UCSD-AML1 (cell line): ENCODE results near the gene MDN1.
"Not testable (repeated sequence)": the region's sequence is repeated elsewhere in the genome, so short reads cannot be mapped to it uniquely, and the experiment has no call there.

Experiments
- DNase-seq: peaks from one replicate; lab custom pipeline; 2025; ENCODE audit not compliant: unreplicated experiment; lab: John Stamatoyannopoulos, UW

The MDN1 gene

DNA sequence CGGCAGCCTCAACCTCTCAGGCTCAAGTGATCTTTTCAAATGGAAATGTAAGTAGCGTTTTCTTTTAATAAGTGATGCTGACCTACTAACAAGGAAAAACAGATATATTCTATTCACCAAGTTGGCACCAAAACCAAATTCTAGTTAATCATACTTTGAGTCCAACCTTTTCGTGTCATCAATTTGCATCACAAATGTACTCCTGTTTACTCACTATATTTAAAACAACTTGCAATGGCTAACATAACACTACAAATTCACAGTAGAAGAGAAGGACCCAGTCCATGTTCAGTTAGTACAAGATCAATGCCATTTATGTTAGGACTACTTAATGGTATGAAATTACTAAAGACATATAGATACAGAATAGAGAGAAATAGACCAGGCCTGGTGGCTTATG is 50.0 kb downstream of the MDN1 start:
- no peak for DNase-seq

DNA sequence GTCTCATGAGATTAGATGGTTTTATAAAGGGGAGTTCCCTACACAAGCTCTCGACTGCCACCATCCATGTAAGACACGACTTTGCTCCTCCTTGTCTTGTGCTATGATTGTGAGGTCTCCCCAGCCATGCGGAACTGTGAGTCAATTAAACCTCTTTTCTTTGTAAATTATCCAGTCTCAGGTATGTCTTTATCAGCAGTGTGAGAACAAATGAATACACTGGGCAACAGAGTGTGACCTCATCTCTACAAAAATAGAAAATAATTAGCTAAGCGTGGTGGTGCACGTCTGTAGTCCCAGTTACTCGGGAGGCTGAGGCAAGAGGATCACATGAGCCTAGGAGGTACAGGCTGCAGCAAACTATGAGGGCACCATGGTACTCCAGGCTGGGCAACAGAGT is 51.3 kb downstream of the MDN1 start:
- no peak for DNase-seq

DNA sequence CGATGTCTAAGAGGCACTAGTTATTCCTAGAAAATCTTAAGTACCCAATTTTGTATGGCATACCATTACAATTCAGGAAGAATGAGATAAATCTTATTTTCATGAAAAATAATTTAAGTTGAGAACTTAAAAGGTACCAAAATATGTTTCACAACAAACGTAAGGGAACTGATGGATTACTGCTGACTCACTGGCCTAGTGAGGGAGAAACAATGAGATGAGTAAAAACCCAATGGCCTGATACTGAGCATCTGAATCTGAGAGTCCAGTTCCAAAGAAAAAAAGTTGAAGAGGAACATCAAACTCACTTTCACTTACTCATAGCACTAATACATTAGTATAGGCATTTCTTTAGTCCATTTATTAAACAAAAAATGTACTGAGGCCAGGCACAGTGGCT is 56.0 kb downstream of the MDN1 start:
- DNase-seq = no peak

DNA sequence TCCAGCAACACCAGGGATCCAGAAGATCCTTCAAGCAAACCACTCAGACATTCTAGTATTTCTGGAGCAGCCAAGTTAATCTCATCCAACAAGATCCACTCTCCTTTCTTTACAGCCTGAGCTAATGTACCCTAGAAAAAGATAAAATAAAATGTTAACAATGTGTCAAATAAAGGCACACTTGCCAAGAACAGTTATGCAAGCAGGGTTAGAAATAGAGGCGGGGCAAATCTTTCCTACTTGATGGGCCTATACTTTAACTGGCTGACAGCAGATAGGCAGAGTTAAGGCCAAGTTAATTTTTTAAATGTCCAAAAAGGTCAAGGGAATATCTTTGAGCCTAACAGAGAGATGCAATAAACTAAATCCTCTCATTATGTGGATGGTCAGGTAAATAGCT is 60.8 kb downstream of the MDN1 start:
- no peak for DNase-seq

DNA sequence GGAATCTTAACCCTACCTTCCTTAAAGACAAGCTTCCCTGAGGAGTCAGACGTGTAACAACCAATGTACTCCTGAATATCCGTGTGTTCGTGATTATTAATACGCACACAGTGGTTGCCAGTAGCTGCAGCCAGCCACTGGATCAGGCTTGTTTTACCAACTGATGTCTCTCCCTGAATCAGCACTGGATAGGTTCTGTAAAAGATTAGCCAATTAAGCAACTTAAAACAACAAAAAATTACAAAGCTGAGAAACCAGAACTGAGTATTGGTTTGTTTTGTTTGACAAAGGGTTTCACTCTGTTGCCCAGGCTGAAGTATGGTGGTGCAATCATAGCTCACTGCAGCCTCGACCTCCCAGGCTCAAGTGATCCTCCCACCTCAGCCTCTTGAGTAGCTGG is 69.3 kb downstream of the MDN1 start:
- no peak for DNase-seq

DNA sequence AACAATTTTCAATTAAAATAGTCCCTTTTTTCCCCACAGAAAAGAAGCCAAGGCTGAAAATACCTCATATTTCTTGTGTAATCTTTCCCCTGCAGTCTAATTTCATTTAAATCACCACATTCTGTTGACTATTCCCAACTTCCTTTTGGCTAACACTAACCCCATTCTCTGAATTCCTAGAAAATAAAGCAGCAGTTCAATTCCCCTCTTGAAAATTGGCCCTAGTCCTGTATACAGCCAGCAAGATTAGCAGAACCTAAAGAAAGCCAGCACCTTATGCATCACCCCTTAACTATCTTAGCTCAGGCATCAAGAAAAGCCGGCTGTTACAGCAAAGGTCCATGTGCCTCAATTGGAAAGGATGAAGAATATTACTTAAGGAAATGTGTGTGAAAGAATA is 69.7 kb downstream of the MDN1 start:
- no peak for DNase-seq

DNA sequence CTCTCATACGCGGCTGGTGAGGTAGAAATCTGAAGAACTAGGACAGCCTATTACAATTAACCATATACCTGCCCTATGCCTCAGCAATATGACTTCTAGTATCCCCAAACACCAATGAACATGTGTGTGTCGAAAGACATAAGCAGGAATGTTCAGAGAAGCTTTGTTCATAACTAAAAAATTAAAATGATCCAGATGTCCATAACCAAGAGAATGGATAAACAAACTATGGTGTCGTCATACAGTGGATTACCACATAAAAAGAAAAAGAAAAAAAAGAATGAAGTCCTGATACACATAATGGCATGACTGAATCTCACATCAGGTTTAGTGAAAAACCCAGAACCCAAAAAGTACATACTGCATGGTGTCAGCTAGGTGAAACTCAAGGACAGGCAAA is 73.9 kb downstream of the MDN1 start:
- no peak for DNase-seq

DNA sequence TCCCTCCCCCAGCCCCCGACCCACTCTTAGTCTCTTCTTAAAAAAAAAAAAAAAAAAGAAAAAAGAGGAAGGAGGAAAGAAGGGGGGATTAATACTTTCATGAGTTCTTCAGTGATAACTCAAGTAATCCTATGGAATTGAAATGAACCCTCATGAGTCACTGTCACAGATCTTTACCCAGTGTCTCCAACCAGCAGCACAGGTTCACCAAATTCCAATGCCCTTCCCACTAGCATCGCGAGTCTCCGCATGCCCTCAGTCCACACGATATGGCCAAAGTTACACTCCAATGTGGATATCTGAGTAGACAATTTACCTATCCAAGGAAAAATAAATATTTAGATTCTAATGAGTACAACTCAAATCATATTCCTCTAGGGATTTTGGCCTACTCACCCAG is 74.5 kb downstream of the MDN1 start:
- DNase-seq = no peak

DNA sequence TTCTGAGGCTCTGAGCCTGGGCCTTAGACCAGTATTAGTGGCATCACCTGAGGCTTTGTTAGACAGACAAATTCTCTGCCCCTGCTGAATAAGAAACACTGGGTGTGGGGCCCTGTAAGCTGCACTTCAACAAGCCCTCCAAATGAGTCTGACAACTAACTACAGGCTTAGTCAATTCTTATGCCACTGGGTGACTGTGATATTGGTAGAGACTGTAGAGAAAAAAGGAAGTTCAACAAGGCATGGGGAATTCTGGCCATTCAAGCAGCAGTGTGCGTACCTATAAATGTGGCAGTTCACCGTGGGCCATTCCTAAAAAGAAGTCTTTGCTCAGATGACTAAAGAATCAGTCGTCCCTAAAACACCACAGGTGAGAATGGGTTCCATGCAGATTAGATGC is 82.7 kb downstream of the MDN1 start:
- no peak for DNase-seq

DNA sequence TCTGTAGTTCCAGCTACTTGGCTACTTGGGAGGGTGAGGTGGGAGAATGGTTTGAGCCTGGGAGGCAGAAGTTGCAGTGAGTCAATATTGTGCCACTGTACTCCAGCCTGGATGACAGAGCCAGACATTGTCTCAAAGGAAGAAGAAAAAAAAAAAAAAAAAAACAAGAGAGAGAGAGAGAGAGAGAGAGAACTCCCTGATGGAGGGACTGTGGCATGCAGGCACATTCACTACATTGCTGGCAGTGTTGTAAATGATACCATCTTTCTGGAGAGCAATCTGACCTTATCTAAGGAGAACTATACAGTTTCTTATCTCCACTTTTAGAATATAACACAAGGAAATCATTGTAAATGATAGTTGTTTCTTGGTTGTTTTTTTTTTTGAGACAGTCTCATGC is 85.1 kb downstream of the MDN1 start:
- DNase-seq = no peak

DNA sequence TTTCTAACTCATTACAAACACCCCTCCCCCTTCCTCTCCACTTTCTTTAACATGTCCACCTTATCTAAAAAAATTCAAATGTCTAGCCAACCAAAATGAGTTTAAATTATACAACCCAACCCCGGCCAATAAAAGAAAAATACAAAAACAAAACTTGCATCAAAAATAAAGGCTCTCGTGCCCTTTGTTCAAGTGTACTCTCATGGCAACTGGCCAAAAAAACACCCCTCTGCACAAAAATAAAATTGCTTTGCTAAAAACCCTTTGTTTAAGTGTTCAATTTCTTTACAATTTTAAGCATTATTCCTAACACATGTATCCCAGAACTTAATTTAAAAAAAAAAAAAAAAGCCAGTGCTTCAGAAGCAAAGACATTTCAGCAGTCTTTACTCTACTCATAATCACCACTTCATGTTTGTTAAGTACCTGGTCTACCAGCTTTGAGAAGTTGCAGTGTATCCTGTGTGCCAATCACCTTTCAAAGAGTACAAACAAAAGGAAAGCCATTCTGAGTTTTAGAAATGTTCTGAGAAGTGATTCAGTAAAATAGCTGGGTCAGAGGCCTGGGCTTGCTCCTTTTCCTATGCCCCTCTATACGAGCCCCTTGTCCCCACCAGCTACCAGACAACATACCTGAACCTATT is 87.5 kb downstream of the MDN1 start:
- no peak for DNase-seq

DNA sequence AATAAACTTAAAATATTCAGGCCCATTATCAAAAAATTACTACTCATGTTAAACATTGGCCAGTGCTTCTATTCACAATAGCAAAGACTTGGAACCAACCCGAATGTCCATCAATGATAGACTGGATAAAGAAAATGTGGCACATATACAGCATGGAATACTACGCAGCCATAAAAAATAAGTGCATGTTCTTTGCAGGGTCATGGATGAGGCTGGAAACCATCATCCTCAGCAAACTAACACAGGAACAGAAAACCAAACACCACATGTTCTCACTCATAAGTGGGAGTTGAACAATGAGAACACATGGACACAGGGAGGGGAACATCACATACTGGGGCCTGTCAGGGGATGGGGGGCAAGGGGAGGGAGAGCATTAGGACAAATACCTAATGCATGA is 88.3 kb downstream of the MDN1 start:
- not testable (repeated sequence) for DNase-seq

DNA sequence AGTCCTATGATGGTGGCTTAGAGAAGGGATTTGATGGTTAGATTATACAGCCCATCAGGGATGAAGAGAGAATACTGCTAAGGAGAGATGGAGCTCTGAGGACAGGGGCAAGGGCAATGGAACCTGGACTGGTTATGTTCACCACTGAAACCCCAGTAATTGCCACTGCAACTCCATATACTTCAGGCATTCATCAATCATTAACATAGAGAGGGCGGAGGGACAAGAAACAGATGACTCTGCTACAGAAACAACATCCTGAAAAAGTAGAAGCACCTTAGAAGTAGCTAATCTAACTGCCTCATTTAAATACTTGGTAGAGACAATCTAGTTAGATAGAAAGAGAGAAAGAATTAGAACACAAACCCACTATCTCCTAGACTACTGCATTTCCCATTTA is 89.8 kb downstream of the MDN1 start:
- no peak for DNase-seq

DNA sequence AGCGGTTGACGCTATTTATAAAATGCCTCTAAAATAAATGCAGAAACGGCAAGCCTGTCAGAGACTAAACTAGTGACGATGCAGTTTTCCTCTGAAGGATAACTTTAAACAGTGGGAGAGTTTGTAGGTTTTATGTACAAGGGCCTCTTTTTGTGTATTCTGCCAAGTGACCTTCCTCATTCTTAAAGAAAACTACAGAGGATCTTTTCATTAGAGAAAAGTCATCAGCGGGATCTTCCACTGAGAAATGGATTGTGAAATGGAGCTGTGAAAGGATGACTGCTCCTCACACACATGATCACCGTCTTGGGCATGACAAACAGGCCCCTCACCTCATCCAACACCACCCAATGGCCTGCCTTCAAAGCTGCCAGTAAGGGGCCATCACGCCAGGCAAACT is 92.1 kb downstream of the MDN1 start:
- no peak for DNase-seq

DNA sequence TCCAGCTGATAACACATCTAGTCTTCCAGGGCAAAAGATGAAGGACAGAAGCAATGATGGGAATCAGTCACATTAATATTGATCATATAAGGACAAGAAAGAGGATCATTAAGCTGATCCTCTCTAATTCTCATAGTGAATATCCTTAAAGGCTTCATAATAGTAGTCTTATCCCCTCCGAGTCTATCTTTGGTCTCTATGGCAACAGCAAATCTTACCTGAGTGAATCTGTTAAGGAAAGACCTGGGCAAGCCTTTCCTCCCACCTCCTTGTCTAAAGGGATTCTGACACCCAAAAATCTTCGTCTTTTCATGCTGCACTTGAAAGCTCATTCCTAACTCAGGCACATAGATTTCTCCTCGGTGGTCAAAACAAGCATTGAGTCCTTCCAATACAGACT is 94.6 kb downstream of the MDN1 start:
- no peak for DNase-seq

DNA sequence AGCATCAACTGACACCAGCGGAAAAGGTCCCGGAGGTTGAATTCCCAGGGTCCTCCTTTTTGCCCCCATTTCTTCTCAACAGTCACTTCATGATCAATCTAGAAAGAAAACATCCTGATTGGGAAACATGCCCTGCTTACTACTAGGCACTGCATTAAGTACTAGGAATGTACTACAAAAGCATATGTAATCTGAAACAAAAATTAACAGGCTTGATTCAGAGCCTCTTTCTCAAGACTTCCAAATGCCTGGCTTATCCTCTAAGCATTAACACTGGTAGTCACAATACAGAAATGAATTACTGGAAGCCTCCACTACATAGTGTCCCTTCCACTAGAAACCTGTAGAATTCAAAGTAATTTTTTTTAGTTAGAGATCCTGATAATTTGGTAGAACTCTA is 96.5 kb downstream of the MDN1 start:
- no peak for DNase-seq

DNA sequence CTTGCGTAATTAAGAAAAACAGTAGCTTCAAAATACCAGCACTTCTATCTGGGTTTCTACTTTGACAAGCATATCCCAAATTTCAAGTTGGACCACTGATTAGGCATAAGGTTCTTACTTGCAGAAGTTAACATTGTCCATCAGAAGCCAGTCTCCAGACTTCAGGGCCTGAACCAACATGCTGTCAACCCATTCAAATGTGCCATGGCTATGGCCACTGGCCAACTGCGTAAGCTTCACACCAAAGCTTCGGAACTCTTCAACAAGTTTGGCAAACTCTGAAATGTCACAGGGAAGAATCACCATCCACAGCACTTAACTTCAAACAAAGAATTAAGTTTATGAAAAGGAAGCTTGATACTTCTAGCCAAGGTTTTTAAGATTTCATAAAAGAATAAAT is 103.1 kb downstream of the MDN1 start:
- no peak for DNase-seq

DNA sequence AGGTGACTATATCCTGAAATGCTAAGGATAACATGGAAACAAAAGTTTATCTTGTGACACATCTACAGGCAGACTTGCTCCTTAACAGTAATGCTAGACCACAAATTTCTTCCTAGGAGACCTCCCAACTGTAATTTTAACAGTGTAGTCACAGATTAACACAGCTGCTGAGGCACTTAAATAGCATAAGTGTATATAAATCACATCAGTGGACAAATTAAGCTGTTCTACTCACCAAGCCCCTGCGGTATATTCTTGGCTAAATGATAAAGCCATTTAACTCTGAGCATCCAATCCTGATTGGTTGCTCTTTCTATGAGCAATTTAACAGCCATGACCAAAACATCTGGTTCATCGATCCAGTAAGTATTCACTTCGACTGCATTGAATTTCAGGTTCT is 107.8 kb downstream of the MDN1 start:
- no peak for DNase-seq

DNA sequence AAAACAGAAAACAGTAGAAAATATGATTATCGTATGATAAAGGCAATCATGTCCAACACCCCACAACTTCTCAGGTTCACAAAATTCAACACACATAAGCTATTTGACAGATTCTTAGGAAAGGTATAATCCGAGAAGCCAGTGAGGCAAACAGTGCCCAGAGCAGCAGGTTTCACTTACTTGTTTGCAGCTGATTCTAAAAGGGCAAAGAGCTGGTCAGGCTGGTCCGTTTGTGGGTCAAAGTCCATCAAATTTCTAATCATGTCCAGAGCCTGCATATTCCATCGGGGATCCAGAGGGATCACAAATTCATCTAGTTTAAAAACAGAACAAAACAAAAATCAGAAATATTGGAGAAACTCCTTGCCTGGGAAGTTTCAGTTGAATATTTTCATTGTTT is 111.3 kb downstream of the MDN1 start:
- DNase-seq = no peak

DNA sequence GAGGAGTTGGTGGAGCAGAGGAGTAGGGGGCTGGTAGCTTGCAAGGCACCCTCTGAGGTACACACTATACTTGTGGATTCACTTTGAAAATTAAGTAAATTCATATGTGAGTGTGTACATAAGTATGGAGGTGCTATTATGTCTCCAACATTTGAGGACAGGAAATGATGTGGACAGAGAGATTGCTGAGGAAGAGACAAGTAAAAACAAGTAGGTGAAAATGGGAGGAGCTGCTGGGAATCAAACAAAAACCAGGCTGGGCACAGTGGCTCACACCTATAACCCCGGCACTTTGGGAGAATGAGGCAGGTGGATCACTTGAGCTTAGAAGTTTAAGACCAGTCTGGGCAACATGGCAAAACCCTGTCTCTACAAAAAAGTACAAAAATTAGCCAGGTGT is 111.8 kb downstream of the MDN1 start:
- no peak for DNase-seq

DNA sequence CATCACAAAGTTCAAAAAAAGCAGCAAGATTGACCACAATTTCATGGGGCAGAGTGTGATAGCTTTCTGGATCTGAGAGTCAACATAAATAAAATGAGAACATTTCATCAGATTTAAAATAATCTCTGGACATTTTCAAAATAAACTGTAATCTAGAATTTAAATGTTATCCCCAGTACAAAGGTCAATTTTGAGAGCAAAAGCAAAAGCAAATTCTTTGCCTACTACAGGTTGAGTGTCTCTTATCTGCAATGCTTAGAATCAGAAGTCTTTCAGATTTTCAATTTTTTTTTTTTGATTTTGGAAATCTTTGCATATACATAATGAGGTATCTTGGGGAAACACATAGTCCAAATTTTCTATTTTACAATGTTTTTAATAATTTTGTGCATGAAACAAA is 113.5 kb downstream of the MDN1 start:
- no peak for DNase-seq

DNA sequence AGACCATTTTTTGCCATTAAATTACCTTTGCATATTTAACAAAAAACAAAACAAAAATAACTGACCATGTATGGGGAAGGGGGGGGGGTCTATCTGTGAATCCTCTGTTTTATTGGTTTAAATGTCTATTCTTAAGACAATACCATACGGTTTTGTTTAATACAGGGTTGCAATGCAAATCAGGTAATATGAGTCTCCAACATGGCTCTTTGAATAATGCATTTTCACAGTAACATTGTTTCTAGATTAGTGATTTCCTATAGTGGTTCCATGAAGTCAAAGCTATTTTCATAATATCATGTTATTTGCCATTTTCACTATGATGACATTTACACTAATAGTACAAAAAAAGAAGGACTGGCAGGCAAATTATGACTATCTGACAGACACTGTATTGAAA is 116.3 kb downstream of the MDN1 start:
- DNase-seq = no peak

DNA sequence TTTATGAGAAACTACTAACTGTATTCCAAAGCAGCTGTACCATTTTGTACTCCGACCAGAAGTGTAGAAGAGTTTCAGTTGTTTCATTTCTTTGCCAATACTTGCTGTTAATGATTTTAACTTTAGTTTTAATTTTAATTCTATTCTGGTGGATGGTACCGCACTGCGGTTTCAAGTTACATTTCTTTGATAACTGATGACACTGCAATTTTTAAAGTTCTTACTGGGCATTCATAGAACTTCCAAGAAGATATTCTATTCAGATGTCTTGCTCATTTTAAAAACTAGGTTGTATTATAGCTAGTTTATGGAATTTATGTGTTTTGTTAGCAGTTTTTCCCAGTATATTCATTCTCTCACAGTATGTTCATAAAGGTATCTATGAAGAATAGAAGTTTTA is 117.2 kb downstream of the MDN1 start:
- no peak for DNase-seq

DNA sequence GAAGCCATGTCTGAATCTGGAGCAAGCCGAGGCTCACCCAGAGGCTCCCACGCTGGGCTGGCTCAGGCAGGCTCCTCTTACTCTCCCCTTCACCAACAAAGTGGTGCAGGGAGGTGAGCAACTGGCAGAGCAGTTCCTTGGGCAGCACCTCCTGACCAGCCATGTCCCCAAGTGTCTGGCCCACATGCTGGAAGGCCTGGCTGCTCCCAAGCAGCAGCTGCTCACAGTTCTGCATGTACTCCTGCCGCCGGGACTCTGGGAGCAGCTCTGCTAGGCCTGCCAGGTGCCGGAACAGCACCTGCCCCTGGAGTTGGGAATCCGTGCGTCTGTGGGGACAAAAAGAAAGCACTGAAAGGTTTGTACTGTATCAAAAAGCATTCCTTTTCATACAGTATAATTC is 123.9 kb downstream of the MDN1 start:
- no peak for DNase-seq
